HepG2 (cell line): ENCODE measurements around the gene RTP2. TPM values are rescaled to one million over a fixed set of nuclear protein-coding genes. Genes with fewer than 3 reads are reported as not detected.

ENCODE experiments used
- GABPB1 ChIP-seq: IDR thresholded peaks from 2 replicates; pipeline ENCODE4 v1.6.1; 2016; ENCODE audit warnings: mild to moderate bottlenecking, missing genetic modification reagents, moderate library complexity, missing compliant biosample characterization
- KAT7 ChIP-seq: IDR thresholded peaks from 2 replicates; pipeline ENCODE4 v1.6.1; 2018; ENCODE audit warnings: borderline replicate concordance, missing compliant biosample characterization
- KDM5A ChIP-seq: fragments of 200-600 bp; sonication (generic); IDR thresholded peaks from 2 replicates; pipeline ENCODE4 v1.7.0; 2018; ENCODE audit warnings: antibody characterized with exemption, mild to moderate bottlenecking, low read length, borderline replicate concordance
- MXI1 ChIP-seq: IDR thresholded peaks from 3 replicates; pipeline ENCODE4 v1.6.1; 2012; ENCODE audit warnings: low read depth, low read length, inconsistent platforms, borderline replicate concordance
- RARG ChIP-seq: sonication (generic); formaldehyde crosslinking; IDR thresholded peaks from 2 replicates; pipeline ENCODE4 v1.4.0; 2020; ENCODE audit warnings: low read depth, mild to moderate bottlenecking, missing genetic modification reagents
- RORA ChIP-seq: sonication (generic); formaldehyde crosslinking; IDR thresholded peaks from 2 replicates; pipeline ENCODE4 v1.5.0; 2020; ENCODE audit warnings: mild to moderate bottlenecking, missing genetic modification reagents, moderate library complexity
- SP1 ChIP-seq, 2 experiments: fragments of 450-650 bp in 1 of 2; sonication (generic) in 1 of 2; formaldehyde crosslinking in 1 of 2; IDR thresholded peaks; 2 replicates each; pipeline versions ENCODE4 v1.4.0 to v1.6.1; 2016 to 2020; ENCODE audit warnings: missing genetic modification reagents in 1 of 2
- TAF1 ChIP-seq: sonication (generic); formaldehyde crosslinking; IDR thresholded peaks from 2 replicates; pipeline ENCODE4 v1.4.0; 2020; ENCODE audit warnings: missing genetic modification reagents
- TEAD3 ChIP-seq: optimal IDR thresholded peaks from 2 replicates; pipeline ENCODE3; 2016; ENCODE audit warnings: borderline replicate concordance
- ZZZ3 ChIP-seq: sonication (generic); formaldehyde crosslinking; IDR thresholded peaks from 2 replicates; pipeline ENCODE4 v1.4.0; 2020; ENCODE audit warnings: missing genetic modification reagents, mild to moderate bottlenecking, borderline replicate concordance
- polyA plus RNA-seq, 8 experiments: library from polyadenylated mRNA; depleted of rRNA in 3 of 8; stranded (reverse) in 7 of 8; unstranded in 1 of 8; fragments of >200 nt; fragmentation: Illumina TruSeq in 4 of 8; extraction: Trizol in 4 of 8; gene quantifications; 2 replicates each; pipeline versions ENCODE4 v1.2.1 to v1.2.3, GENCODE V29; 2011 to 2016; ENCODE audit warnings: low read depth in 4 of 8, missing spikeins in 1 of 8, mixed read lengths in 1 of 8; ENCODE audit not compliant: insufficient read depth in 1 of 8
- total RNA-seq, 5 experiments: library from RNA; depleted of rRNA; stranded (reverse); fragments of >200 nt; fragmentation: Illumina TruSeq; extraction: Trizol; gene quantifications; 2 replicates each; pipeline ENCODE4 v1.2.3, GENCODE V29; 2016; ENCODE audit warnings: low read depth in 1 of 5
- TF ChIP-seq, protein P1 (sequence below): sonication (generic); formaldehyde crosslinking; IDR thresholded peaks from 2 replicates; pipeline ENCODE4 v1.4.0; 2020; ENCODE audit warnings: missing genetic modification reagents, borderline replicate concordance
- TF ChIP-seq, protein P2 (sequence below): sonication (generic); formaldehyde crosslinking; IDR thresholded peaks from one replicate; pipeline ENCODE4 v1.5.1; 2020; ENCODE audit warnings: mild to moderate bottlenecking, missing genetic modification reagents; ENCODE audit errors: not compliant biosample characterization
- TF ChIP-seq, protein P3 (sequence below): sonication (generic); formaldehyde crosslinking; IDR thresholded peaks from 2 replicates; pipeline ENCODE4 v1.8.0; 2022; ENCODE audit warnings: mild to moderate bottlenecking, missing genetic modification reagents, moderate library complexity
- TF ChIP-seq, protein P4 (sequence below): sonication (generic); formaldehyde crosslinking; IDR thresholded peaks from 2 replicates; pipeline ENCODE4 v1.5.0; 2020; ENCODE audit warnings: missing genetic modification reagents
- TF ChIP-seq, protein P5 (sequence below): sonication (generic); formaldehyde crosslinking; IDR thresholded peaks from 2 replicates; pipeline ENCODE4 v1.8.1; 2023; ENCODE audit warnings: mild to moderate bottlenecking, missing genetic modification reagents, borderline replicate concordance

Gene RTP2
- total and polyA plus RNA-seq, 2 of the 13 experiments (the other 11 are each of a cell fraction or from before 2014, with no cell fraction given): not detected

DNA sequence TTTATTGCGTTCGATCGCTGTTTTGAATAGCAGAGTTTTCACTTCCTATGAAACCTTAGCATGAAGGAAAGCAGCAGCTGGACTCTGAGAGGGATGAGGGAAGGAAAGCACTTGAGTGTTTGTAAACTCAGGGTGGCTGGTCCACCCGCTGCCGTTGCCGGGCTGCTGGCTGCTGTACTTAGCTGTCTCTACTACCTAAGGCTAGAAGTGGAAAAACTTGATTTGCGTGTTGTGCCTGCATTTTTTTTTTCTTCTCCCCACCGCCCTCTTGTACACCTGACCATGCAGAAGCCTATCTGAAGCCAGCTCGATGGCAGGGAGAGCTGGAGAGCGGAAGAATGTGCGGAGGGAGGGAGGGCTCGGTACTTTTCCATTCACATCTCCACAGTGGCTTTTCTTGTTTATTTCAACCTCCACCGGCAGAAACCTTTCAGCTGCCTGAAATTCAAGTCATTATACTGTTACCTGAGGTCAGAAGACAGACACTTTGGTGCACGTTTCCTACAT is 47.7 kb upstream of the RTP2 start (continued):
- TF ChIP-seq, protein P1, sequence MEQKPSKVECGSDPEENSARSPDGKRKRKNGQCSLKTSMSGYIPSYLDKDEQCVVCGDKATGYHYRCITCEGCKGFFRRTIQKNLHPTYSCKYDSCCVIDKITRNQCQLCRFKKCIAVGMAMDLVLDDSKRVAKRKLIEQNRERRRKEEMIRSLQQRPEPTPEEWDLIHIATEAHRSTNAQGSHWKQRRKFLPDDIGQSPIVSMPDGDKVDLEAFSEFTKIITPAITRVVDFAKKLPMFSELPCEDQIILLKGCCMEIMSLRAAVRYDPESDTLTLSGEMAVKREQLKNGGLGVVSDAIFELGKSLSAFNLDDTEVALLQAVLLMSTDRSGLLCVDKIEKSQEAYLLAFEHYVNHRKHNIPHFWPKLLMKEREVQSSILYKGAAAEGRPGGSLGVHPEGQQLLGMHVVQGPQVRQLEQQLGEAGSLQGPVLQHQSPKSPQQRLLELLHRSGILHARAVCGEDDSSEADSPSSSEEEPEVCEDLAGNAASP (CRISPR knock-in tag): no peak; the same call in 1 of the 2 replicates
- TF ChIP-seq RARG: no peak
- 0 out of 2 replicates have a peak, but pooled peaks have one; percentile 59 for TF ChIP-seq KAT7
- TF ChIP-seq, protein P2, sequence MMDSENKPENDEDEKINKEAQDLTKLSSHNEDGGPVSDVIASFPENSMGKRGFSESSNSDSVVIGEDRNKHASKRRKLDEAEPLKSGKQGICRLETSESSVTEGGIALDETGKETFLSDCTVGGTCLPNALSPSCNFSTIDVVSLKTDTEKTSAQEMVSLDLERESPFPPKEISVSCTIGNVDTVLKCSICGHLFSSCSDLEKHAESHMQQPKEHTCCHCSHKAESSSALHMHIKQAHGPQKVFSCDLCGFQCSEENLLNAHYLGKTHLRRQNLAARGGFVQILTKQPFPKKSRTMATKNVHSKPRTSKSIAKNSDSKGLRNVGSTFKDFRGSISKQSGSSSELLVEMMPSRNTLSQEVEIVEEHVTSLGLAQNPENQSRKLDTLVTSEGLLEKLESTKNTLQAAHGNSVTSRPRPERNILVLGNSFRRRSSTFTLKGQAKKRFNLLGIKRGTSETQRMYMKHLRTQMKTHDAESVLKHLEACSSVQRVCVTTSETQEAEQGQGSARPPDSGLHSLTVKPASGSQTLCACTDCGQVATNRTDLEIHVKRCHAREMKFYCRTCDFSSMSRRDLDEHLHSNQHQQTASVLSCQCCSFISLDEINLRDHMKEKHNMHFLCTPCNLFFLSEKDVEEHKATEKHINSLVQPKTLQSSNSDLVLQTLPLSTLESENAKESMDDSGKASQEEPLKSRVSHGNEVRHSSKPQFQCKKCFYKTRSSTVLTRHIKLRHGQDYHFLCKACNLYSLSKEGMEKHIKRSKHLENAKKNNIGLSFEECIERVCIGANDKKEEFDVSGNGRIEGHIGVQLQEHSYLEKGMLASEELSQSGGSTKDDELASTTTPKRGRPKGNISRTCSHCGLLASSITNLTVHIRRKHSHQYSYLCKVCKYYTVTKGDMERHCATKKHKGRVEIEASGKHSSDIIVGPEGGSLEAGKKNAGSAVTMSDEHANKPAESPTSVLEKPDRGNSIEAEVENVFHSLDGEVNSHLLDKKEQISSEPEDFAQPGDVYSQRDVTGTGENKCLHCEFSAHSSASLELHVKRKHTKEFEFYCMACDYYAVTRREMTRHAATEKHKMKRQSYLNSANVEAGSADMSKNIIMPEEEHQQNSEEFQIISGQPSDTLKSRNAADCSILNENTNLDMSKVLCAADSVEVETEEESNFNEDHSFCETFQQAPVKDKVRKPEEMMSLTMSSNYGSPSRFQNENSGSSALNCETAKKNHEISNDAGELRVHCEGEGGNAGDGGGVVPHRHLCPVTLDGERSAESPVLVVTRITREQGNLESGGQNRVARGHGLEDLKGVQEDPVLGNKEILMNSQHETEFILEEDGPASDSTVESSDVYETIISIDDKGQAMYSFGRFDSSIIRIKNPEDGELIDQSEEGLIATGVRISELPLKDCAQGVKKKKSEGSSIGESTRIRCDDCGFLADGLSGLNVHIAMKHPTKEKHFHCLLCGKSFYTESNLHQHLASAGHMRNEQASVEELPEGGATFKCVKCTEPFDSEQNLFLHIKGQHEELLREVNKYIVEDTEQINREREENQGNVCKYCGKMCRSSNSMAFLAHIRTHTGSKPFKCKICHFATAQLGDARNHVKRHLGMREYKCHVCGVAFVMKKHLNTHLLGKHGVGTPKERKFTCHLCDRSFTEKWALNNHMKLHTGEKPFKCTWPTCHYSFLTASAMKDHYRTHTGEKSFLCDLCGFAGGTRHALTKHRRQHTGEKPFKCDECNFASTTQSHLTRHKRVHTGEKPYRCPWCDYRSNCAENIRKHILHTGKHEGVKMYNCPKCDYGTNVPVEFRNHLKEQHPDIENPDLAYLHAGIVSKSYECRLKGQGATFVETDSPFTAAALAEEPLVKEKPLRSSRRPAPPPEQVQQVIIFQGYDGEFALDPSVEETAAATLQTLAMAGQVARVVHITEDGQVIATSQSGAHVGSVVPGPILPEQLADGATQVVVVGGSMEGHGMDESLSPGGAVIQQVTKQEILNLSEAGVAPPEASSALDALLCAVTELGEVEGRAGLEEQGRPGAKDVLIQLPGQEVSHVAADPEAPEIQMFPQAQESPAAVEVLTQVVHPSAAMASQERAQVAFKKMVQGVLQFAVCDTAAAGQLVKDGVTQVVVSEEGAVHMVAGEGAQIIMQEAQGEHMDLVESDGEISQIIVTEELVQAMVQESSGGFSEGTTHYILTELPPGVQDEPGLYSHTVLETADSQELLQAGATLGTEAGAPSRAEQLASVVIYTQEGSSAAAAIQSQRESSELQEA (CRISPR knock-in tag): no peak
- no peak for TF ChIP-seq SP1 (IDR thresholded peaks at IDR 0.05)
- no peak for TF ChIP-seq SP1 (CRISPR knock-in tag; IDR thresholded peaks at IDR 0.05)
- TF ChIP-seq, protein P3, sequence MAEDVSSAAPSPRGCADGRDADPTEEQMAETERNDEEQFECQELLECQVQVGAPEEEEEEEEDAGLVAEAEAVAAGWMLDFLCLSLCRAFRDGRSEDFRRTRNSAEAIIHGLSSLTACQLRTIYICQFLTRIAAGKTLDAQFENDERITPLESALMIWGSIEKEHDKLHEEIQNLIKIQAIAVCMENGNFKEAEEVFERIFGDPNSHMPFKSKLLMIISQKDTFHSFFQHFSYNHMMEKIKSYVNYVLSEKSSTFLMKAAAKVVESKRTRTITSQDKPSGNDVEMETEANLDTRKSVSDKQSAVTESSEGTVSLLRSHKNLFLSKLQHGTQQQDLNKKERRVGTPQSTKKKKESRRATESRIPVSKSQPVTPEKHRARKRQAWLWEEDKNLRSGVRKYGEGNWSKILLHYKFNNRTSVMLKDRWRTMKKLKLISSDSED (CRISPR knock-in tag): no peak
- no peak for TF ChIP-seq ZZZ3
- TF ChIP-seq, protein P4, sequence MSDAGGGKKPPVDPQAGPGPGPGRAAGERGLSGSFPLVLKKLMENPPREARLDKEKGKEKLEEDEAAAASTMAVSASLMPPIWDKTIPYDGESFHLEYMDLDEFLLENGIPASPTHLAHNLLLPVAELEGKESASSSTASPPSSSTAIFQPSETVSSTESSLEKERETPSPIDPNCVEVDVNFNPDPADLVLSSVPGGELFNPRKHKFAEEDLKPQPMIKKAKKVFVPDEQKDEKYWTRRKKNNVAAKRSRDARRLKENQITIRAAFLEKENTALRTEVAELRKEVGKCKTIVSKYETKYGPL (CRISPR knock-in tag): no peak
- no peak for TF ChIP-seq KDM5A
- TF ChIP-seq TEAD3 (CRISPR knock-in tag): peak; percentile 66
- no peak for TF ChIP-seq RORA (CRISPR knock-in tag)
- TF ChIP-seq MXI1: no peak; the same call in 2 of the 3 replicates
- TF ChIP-seq, protein P5, sequence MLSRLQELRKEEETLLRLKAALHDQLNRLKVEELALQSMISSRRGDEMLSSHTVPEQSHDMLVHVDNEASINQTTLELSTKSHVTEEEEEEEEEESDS (CRISPR knock-in tag): no peak
- peak; percentile 73; the same call in 1 of the 2 replicates for TF ChIP-seq TAF1 (CRISPR knock-in tag)
- TF ChIP-seq GABPB1: peak; percentile 42
